ENCODE data around the gene CBL.

- TF ChIP-seq ZBTB1 (tag by site-specific recombination; IDR thresholded peaks at IDR 0.05) (no peak), ZNF768 (tag by site-specific recombination; IDR thresholded peaks at IDR 0.05) (no peak), ZNF138 (tag by site-specific recombination; IDR thresholded peaks at IDR 0.05; ENCODE audit: borderline replicate concordance) (no peak), ZNF529 (tag by site-specific recombination; IDR thresholded peaks at IDR 0.05; ENCODE audit: insufficient replicate concordance) (no peak), KLF16 (tag by site-specific recombination; IDR thresholded peaks at IDR 0.05) (no peak), ZNF302 (tag by site-specific recombination; IDR thresholded peaks at IDR 0.05; ENCODE audit: low read depth) (no peak), ZBTB7A (tag by site-specific recombination; IDR thresholded peaks at IDR 0.05; ENCODE audit: low read depth) (no peak), ZNF560 (tag by site-specific recombination; IDR thresholded peaks at IDR 0.05; ENCODE audit: borderline replicate concordance) (no peak), ATF2 (tag by site-specific recombination; IDR thresholded peaks at IDR 0.05; ENCODE audit: low read depth) (no peak), ZFP3 (tag by site-specific recombination; IDR thresholded peaks at IDR 0.05; ENCODE audit: low read depth) (no peak), ZNF324 (tag by site-specific recombination; IDR thresholded peaks at IDR 0.05) (no peak), ZNF670 (tag by site-specific recombination; IDR thresholded peaks at IDR 0.05; ENCODE audit: low read depth) (no peak)
- TF ChIP-seq, protein P1, sequence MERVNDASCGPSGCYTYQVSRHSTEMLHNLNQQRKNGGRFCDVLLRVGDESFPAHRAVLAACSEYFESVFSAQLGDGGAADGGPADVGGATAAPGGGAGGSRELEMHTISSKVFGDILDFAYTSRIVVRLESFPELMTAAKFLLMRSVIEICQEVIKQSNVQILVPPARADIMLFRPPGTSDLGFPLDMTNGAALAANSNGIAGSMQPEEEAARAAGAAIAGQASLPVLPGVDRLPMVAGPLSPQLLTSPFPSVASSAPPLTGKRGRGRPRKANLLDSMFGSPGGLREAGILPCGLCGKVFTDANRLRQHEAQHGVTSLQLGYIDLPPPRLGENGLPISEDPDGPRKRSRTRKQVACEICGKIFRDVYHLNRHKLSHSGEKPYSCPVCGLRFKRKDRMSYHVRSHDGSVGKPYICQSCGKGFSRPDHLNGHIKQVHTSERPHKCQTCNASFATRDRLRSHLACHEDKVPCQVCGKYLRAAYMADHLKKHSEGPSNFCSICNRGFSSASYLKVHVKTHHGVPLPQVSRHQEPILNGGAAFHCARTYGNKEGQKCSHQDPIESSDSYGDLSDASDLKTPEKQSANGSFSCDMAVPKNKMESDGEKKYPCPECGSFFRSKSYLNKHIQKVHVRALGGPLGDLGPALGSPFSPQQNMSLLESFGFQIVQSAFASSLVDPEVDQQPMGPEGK (tag by site-specific recombination; IDR thresholded peaks at IDR 0.05): no peak
- TF ChIP-seq, protein P2, sequence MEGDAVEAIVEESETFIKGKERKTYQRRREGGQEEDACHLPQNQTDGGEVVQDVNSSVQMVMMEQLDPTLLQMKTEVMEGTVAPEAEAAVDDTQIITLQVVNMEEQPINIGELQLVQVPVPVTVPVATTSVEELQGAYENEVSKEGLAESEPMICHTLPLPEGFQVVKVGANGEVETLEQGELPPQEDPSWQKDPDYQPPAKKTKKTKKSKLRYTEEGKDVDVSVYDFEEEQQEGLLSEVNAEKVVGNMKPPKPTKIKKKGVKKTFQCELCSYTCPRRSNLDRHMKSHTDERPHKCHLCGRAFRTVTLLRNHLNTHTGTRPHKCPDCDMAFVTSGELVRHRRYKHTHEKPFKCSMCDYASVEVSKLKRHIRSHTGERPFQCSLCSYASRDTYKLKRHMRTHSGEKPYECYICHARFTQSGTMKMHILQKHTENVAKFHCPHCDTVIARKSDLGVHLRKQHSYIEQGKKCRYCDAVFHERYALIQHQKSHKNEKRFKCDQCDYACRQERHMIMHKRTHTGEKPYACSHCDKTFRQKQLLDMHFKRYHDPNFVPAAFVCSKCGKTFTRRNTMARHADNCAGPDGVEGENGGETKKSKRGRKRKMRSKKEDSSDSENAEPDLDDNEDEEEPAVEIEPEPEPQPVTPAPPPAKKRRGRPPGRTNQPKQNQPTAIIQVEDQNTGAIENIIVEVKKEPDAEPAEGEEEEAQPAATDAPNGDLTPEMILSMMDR (tag by site-specific recombination; IDR thresholded peaks at IDR 0.05): no peak
These were observed 13.1 kb upstream of the CBL start for GRCh38 chr11:119193001-119193400.
